VCaP (cell line): Measurements from ENCODE around the gene TMEM232.

ENCODE experiments used
- H3K27ac ChIP-seq: fragments of 450-650 bp; 2 replicates; pipeline ENCODE4 v1.5.1; 2017
- CTCF ChIP-seq: fragments of 450-650 bp; conservative IDR thresholded peaks from 2 replicates; pipeline ENCODE4 v1.5.1; 2017; ENCODE audit warnings: mild to moderate bottlenecking, moderate library complexity

Gene TMEM232

GRCh38 chr5:110562191-110562590 lies 164.3 kb downstream of the TMEM232 start:
- no peak for TF ChIP-seq CTCF
- no peak overlapping the region for H3K27ac ChIP-seq

GRCh38 chr5:110561510-110561909 lies 165.0 kb downstream of the TMEM232 start:
- no peak for TF ChIP-seq CTCF
- no peak overlapping the region for H3K27ac ChIP-seq

- TF ChIP-seq CTCF, result no peak
- H3K27ac ChIP-seq, result no peak overlapping the region
Measured at GRCh38 chr5:110549301-110549700, 177.2 kb downstream of the TMEM232 start.

- no peak for TF ChIP-seq CTCF
Measured at GRCh38 chr5:110548171-110548570, 178.3 kb downstream of the TMEM232 start.

GRCh38 chr5:110547495-110547894 lies 179.0 kb downstream of the TMEM232 start:
- no peak for TF ChIP-seq CTCF

More at GRCh38 chr5:110548171-110548570, 178.3 kb downstream of the TMEM232 start:
- no peak overlapping the region for H3K27ac ChIP-seq

GRCh38 chr5:110545716-110546115 lies 180.8 kb downstream of the TMEM232 start:
- TF ChIP-seq CTCF, result no peak

More at GRCh38 chr5:110547495-110547894, 179.0 kb downstream of the TMEM232 start:
- no peak overlapping the region for H3K27ac ChIP-seq

GRCh38 chr5:110544603-110545002 lies 181.9 kb downstream of the TMEM232 start:
- H3K27ac ChIP-seq, result no peak overlapping the region
- no peak for TF ChIP-seq CTCF

More at GRCh38 chr5:110545716-110546115, 180.8 kb downstream of the TMEM232 start:
- H3K27ac ChIP-seq, result no peak overlapping the region
